Measurements from ENCODE around the gene PTPRB. TPM values are rescaled to one million over a fixed set of nuclear protein-coding genes. Genes with fewer than 3 reads are reported as not detected.

PTPRB gene
- total and polyA plus RNA-seq, 2 of the 8 experiments (the other 6 are each of a cell fraction or from before 2014, with no cell fraction given) = 0.36 to 0.58 TPM

- 100% methylated on average over 1 of the region's 1 CpG; no CpG with 5 or more reads in 1 of the 2 experiments for WGBS, 2 experiments (ENCODE audit: extremely low coverage in 1 of 2, insufficient coverage in 1 of 2, insufficient read length in 1 of 2, insufficient replicate concordance in 2 of 2, low coverage in 1 of 2, low lambda C conversion rate in 2 of 2, missing lambda C conversion rate in 1 of 2)
- H2BK5ac ChIP-seq (ENCODE audit: low read depth, low read length) = no peak overlapping the region
- no peak overlapping the region for H4K8ac ChIP-seq (ENCODE audit: extremely low read depth, insufficient read depth, low read length)
- H3K56ac ChIP-seq (replicated peaks; ENCODE audit: insufficient read length, low read depth, low read length) = no peak overlapping the region
- H3K4ac ChIP-seq (replicated peaks; ENCODE audit: insufficient read length, low read depth, low read length) = no peak overlapping the region
- no peaks in the 10 kb centered on the region for H3K79me1 ChIP-seq (ENCODE audit: low read depth, low read length)
- no peaks in the 10 kb centered on the region for H3K4me1 ChIP-seq (replicated peaks in 1 of 4; ENCODE audit: control insufficient read depth in 3 of 4, insufficient read depth in 4 of 4, low read length in 3 of 4)
- H3K23me2 ChIP-seq (ENCODE audit: low read depth, low read length) = no peaks in the 10 kb centered on the region
- H3K79me2 ChIP-seq (ENCODE audit: control insufficient read depth in 1 of 2, insufficient read depth in 2 of 2, low read length in 2 of 2) = no peaks in the 10 kb centered on the region
- H2BK120ac ChIP-seq (replicated peaks; ENCODE audit: low read depth, low read length) = no peak overlapping the region
- H3K27ac ChIP-seq (ENCODE audit: low read depth, low read length) = no peak overlapping the region
- FAIRE-seq (no peak), DNase-seq (ENCODE audit: low read depth in 1 of 2, low spot score in 2 of 2) (no peak)
- no peak overlapping the region for H2BK20ac ChIP-seq (ENCODE audit: low read length)
- H3K18ac ChIP-seq (ENCODE audit: extremely low read depth, low read length) = no peak overlapping the region
- no peaks in the 10 kb centered on the region for H3K9me3 ChIP-seq (ENCODE audit: insufficient read depth in 2 of 2, low read depth in 1 of 2, low read length in 1 of 2)
- H2BK15ac ChIP-seq (ENCODE audit: low read length) = no peak overlapping the region
- no peak overlapping the region for H3K4me2 ChIP-seq (ENCODE audit: insufficient read depth in 1 of 2, low read depth in 2 of 2, low read length in 2 of 2)
- CTCF ChIA-PET (ENCODE audit: partially characterized antibody) = interaction anchor here (1.1 to 1.5 kb wide), 2 partner anchors 9 to 81 kb away, joined by 3 to 4 read pairs; no protein-coding TSS in a partner anchor
- H4K91ac ChIP-seq (replicated peaks; ENCODE audit: insufficient read length, low read length) = no peak overlapping the region
- H3K36me3 ChIP-seq (ENCODE audit: control insufficient read depth in 2 of 4, insufficient read depth in 4 of 4, low read length in 3 of 4) = no peaks in the 10 kb centered on the region
- no peak overlapping the region for H3K23ac ChIP-seq (ENCODE audit: insufficient read length)
- H2BK12ac ChIP-seq (ENCODE audit: low read depth, low read length) = no peak overlapping the region
- H4K5ac ChIP-seq (ENCODE audit: insufficient read length, low read depth, low read length) = no peak overlapping the region
- H2AK5ac ChIP-seq (ENCODE audit: low read depth, low read length) = no peak overlapping the region
- POLR2A ChIA-PET (ENCODE audit: partially characterized antibody) = no interaction called here
- H3K14ac ChIP-seq (ENCODE audit: insufficient read length) = no peak overlapping the region
- no peak overlapping the region for H2AFZ ChIP-seq (ENCODE audit: low read length)
- H3K27me3 ChIP-seq (replicated peaks in 1 of 4; ENCODE audit: control insufficient read depth in 3 of 4, extremely low read depth in 1 of 4, insufficient read depth in 3 of 4, low read length in 3 of 4) = no peaks in the 10 kb centered on the region
- H4K20me1 ChIP-seq (replicated peaks in 1 of 2; ENCODE audit: control insufficient read depth in 1 of 2, insufficient read depth in 2 of 2, low read length in 2 of 2) = no peaks in the 10 kb centered on the region
- H3K9ac ChIP-seq (replicated peaks in 1 of 4; ENCODE audit: extremely low read depth in 1 of 4, low read depth in 3 of 4, low read length in 3 of 4) = no peak overlapping the region
- H3K4me3 ChIP-seq (ENCODE audit: extremely low read depth in 1 of 4, insufficient read depth in 2 of 4, low read depth in 3 of 4, low read length in 4 of 4) = no peak overlapping the region
These were observed 1.6 kb upstream of the PTPRB start for GRCh38 chr12:70638639-70639360.

Data from H1 (cell line).